Measurements from ENCODE around the gene KLF7.

Gene KLF7

GRCh38 chr2:207129821-207130220 is 35.9 kb downstream of the KLF7 start:
- in situ Hi-C loops (cut with MboI; ENCODE audit: low sequenced_read_pairs), result no loop called here

- in situ Hi-C loops (cut with MboI; ENCODE audit: low sequenced_read_pairs), result no loop called here
Measured at GRCh38 chr2:207128867-207129266, 36.9 kb downstream of the KLF7 start.

DNA sequence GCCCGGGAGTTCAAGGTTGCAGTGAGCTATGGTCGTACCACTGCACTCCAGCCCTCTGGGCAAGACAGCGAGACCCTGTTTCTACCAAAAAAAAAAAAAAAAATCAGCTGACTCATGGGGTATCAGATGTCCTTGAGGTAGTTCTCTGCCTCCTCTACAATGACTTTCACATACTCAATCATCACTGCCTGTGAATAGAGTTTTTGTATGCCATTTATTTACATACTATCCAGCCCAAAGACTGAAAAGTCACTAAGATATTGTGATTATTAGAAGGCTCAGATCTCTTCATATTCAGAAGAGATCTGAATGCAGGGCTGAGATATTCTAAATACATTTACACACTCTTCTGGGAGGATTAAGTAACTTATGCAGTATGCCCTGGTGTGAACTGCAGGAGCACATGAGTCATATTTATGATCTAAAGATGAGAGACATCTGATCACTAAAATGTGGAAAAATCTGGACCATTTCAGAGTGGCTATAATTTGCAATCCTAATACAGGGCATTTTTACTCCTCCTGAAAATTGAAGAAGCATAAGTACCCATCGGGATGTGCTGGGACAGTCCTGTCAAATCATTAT is 38.9 kb downstream of the KLF7 start:
- in situ Hi-C loops (cut with MboI; ENCODE audit: low sequenced_read_pairs), result no loop called here

DNA sequence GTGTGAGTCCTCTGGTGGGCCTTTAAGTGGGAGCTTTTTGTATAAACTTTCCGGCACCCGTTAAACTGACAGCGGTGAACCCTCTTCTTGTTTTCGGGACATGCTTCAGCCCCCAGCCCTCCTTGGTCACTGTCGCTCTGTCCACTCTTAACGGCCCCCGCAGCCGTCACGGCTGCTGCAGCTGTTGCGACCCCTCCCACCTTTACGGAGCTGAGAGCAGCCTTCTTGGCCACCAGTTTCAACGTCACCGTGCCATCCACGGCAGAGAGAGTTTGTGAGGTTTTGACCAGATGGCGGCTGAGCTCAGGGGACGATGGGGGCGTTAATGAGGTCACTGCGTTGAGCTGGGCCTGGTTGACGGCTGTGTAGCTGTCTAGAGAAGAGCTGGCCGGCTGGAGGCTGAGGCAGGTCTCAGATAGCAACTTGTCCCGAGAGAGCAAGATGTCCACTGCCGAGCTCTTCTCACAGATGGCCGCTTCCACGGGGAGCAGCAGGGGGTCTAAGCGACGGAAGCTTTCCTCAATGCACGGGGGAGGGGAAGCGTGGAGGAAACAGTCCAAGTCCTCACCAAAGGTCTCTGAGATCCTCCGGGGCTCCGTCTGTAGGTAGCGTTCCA is 41.9 kb downstream of the KLF7 start:
- in situ Hi-C loops (cut with MboI; ENCODE audit: low sequenced_read_pairs), result no loop called here

DNA sequence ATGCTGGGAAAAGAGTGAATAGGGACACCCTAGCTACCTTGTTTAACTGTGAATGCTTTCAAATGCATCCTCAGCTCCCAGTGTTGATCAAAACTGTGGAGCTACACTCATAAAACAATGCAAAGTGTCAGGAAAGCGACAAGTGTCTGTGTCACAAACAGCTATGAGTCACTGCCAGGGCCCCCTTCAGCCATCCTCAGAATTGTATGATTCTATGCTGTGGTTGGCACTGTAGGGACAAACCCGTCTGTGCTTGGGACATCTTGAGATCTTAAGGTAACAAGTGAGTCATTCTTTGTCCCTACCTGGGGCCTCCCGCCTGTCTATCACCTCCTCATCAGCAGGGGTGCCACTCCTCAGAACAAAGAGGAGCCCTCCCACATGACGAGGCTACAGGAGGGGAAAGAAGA is 42.4 kb downstream of the KLF7 start:
- in situ Hi-C loops (cut with MboI; ENCODE audit: low sequenced_read_pairs), result no loop called here

- in situ Hi-C loops (cut with MboI; ENCODE audit: low sequenced_read_pairs), result no loop called here
Measured at GRCh38 chr2:207122651-207123334, 43.0 kb downstream of the KLF7 start.

- in situ Hi-C loops (cut with MboI; ENCODE audit: low sequenced_read_pairs), result no loop called here
Measured at GRCh38 chr2:207121784-207122183, 44.0 kb downstream of the KLF7 start.

- in situ Hi-C loops (cut with MboI; ENCODE audit: low sequenced_read_pairs), result no loop called here
Measured at GRCh38 chr2:207119048-207119447, 46.7 kb downstream of the KLF7 start.

- in situ Hi-C loops (cut with MboI; ENCODE audit: low sequenced_read_pairs), result no loop called here
Measured at GRCh38 chr2:207117668-207118067, 48.1 kb downstream of the KLF7 start.

- in situ Hi-C loops (cut with MboI; ENCODE audit: low sequenced_read_pairs), result no loop called here
Measured at GRCh38 chr2:207115715-207116364, 49.9 kb downstream of the KLF7 start.

- in situ Hi-C loops (cut with MboI; ENCODE audit: low sequenced_read_pairs), result no loop called here
Measured at GRCh38 chr2:207113414-207113813, 52.3 kb downstream of the KLF7 start.

- in situ Hi-C loops (cut with MboI; ENCODE audit: low sequenced_read_pairs), result no loop called here
Measured at GRCh38 chr2:207112785-207113184, 53.0 kb downstream of the KLF7 start.

- in situ Hi-C loops (cut with MboI; ENCODE audit: low sequenced_read_pairs), result no loop called here
Measured at GRCh38 chr2:207112383-207112782, 53.4 kb downstream of the KLF7 start.

- in situ Hi-C loops (cut with MboI; ENCODE audit: low sequenced_read_pairs), result no loop called here
Measured at GRCh38 chr2:207111757-207112156, 54.0 kb downstream of the KLF7 start.

- in situ Hi-C loops (cut with MboI; ENCODE audit: low sequenced_read_pairs), result no loop called here
Measured at GRCh38 chr2:207110715-207111114, 55.0 kb downstream of the KLF7 start.

DNA sequence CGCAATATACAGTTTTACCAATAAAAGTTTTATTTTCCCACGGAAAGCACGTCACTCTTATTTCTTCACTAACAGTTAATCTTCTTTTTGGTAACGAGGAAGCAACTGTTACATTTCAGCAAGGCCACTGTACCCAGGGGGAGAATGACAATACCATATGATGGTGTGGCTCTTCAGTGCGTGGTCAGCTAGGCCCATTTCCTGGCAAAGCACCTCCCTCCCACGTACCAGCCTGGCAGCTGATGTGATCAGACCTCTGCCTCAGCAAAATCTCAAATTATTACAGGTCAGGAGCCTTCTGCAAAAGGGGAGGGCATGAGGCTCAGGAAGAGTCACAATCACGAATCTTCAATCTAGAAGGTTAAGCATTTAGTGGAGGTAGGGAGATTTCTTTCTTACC is 55.4 kb downstream of the KLF7 start:
- in situ Hi-C loops (cut with MboI; ENCODE audit: low sequenced_read_pairs), result no loop called here

DNA sequence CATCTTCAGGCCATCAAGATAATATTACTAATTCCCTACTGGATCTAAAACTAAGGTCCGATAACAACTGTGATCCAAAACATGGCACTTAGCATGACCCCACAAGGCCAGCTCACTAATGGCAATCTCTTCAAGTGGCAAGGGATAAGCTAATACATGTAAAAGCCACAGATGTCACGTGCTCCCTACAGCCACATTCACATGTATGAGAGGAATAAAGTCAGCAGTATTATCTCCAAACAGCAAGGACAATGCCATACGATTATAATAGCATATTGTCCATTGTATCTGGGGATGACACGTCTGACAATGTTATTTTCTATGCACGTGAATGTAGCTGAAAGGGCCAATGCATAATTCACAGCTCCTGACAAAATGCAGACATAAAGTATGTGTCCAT is 56.0 kb downstream of the KLF7 start:
- in situ Hi-C loops (cut with MboI; ENCODE audit: low sequenced_read_pairs), result no loop called here

DNA sequence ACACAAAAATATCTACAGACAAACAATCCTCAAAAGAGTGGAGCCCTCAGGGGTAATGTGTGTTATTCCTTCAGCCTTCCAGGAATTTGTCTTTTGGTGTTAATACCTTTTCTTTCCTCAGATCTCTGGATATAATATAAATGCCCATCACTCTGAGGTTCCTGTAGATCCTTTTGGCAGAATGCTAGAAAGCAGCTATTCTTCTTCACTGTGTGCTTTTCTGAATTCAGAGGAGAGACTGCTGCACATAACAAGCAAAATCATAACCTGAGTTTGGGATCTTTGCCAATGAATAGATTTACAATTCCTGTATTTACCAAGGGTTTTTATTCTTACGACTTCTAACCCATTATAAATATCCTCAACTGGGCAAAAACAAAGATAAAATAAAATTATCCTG is 57.3 kb downstream of the KLF7 start:
- in situ Hi-C loops (cut with MboI; ENCODE audit: low sequenced_read_pairs), result no loop called here

DNA sequence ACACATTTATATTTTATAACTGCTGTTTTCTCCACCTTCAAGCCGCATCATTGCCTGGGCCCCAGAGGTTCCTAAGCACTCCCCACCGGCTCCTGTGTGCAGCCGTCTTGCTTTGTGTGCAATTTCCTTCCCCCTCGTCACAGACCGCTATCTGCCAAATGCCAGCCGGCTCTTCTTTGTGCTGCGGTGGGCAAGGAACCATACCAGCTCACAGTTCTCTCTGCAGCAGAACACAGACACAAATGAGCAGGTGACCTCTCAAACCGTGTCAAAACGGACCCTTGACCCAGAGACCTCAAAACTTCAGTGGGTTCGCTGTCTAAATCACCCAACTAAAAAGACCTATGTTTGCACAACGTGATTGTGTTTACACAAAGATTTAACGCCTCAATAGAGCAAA is 58.2 kb downstream of the KLF7 start:
- in situ Hi-C loops (cut with MboI; ENCODE audit: low sequenced_read_pairs), result no loop called here

DNA sequence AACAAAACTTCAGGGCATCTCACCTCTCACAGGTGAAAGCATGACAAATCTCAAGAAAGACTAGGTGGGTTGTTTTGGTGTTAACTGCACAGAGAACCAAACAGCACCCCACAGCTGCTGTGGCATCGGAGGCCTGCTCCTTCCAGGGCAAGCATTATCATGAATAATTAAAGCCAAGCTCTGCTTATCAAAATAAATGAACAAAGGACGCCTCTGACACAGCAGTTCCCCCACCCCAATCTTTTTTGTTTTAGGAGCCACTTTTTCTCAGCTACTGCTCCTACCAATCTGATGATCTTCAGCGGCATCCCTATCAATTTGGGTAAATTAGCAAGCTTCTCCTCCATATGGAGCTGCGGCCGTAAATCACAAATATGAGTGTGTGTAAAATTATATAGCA is 58.6 kb downstream of the KLF7 start:
- in situ Hi-C loops (cut with MboI; ENCODE audit: low sequenced_read_pairs), result no loop called here

DNA sequence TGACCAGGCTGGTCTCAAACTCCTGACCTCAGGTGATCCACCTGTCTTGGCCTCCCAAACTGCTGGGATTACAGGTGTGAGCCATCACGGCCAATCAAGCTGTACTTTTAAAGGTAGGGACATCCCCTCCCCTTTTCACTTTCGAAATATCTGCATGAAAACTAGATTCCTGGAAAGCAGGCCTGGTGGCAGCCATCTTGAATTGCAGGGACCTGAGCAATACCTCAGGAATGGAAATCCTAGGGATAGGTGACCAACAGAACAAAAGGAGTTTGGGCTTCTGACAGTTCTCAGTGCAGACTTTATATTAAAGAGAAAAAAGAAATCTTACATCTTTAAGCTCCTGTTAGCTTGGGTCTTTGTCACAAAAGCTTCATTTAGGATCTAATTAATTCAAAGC is 62.6 kb downstream of the KLF7 start:
- in situ Hi-C loops (cut with MboI; ENCODE audit: low sequenced_read_pairs), result no loop called here

DNA sequence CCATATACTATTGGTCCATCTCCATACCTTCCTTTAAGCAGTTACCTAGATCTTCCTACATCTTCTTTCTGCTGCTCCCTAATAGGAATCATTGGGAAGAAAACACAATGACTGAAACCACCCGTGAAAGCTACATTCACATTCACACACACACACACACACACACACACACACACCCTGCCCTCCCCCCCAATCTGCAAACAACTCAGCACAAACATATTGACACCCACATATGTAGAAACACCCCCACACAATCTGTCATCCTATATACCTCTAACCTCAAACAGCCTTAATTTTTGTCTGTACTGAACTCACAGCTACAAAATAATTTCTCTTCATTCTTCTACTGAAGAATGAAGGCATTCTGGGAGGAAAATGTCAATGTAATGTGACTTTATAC is 63.8 kb downstream of the KLF7 start:
- in situ Hi-C loops (cut with MboI; ENCODE audit: low sequenced_read_pairs), result no loop called here
